GM18519 (cell line): ENCODE measurements around the gene CMYA5.

Source experiments
- ATAC-seq: cut with Tn5 transposase; IDR thresholded peaks from one replicate; pipeline ENCODE4 v1.9.1; 2021; ENCODE audit warnings: mild to moderate bottlenecking, moderate library complexity; ENCODE audit not compliant: unreplicated experiment, low FRiP score

Gene CMYA5

DNA sequence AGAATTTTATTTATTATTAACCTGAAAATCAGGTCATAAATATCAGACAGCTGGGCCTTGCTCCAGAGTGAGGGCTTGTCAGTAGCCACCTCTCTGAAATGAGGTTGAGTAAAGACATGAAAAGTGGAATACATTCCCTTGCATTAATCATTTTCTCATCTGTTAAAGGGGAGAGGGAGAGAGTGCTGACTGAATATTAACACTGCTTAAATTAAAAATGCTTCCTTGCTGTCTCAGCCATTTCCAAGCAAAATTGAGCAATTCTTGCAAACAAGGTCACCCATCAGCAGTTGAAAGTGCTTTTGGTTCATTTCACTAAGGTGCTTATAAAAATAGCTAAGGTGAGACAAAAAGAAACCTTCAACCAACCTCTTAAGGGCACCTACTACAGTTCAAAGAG is 102.8 kb downstream of the CMYA5 start:
- ATAC-seq: no peak

DNA sequence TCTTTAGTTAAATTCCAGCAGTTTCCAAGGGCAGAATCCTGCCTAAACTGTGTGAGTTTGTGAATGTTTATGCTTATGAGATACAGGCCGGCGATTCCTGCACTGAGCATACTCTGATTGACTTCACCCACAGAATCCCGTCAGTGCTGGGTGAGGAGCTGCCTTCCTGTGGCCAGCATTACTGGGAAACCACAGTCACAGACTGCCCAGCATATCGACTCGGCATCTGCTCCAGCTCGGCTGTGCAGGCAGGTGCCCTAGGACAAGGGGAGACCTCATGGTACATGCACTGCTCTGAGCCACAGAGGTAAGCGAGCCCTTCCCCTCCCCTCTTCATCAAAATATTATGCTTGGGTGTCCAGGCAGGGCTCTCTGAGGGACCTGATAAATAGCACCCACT is 103.7 kb downstream of the CMYA5 start:
- ATAC-seq: no peak

DNA sequence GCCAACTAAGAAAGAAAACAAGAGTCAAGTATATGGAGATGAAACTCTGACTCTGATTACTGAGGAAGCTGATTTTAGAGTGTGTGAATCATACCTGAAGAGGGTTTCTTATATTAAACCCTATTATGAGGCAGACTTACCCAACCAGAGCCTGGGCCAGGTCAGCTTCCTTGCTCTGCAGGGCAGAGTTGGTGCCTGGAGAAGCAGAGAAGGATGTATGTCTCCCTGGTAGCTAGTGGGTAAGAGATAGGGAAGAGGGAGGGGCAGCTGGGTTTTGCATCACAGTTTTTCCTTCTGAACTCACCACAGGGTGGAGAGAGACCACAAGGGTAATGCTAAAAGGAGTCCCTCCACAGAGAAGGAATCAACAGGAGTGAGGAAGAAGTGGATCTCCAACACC is 104.1 kb downstream of the CMYA5 start:
- ATAC-seq: no peak

DNA sequence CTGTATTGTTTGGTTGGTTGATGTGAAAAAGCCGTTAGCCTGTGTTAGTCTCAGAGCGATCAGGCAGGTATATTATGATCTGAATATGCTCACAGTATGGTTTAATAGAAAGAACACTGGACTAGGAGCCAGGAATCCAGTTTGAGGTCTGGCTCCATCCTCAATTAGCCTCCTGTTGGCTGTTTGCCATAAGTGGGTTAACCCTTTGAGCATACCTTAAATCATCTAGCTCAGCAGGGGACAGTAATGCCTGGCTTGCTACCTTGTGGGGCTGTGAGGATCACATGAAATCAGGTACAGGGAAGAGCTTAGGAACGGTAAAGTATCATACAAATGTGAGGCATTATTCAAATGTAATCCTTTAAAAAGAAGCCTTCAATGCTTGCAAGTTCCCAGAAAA is 104.7 kb downstream of the CMYA5 start:
- ATAC-seq: no peak

DNA sequence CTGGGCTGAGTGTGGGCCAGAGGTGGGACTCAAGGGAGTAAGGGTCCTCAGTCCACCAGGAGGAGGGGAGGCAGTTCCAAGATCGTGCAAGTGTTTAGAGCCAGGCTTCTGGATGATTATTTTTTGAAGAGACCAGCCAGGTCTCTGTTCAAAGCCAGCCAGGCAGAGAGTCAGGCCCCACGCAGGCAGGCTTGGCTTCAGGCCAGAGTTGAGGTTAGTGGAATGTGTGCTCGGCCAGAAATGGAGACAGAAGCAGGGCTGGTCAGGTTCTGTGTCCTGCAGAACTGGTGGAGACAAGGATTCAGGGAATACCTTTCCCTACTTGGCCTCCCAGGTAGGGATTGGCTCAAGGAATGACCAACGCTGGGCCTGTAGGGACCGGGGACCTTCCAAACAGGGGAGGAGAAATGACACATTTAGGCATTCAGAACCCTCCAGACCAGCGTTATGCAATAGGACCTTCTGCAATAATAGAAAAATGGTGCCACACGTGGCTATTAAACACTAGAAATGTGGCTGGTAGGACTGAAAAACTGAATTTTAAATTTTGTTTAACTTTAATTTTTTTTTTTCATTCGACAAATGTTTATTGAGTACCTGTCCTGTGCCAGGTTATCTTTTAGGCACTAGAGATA is 106.2 kb downstream of the CMYA5 start:
- no peak for ATAC-seq

DNA sequence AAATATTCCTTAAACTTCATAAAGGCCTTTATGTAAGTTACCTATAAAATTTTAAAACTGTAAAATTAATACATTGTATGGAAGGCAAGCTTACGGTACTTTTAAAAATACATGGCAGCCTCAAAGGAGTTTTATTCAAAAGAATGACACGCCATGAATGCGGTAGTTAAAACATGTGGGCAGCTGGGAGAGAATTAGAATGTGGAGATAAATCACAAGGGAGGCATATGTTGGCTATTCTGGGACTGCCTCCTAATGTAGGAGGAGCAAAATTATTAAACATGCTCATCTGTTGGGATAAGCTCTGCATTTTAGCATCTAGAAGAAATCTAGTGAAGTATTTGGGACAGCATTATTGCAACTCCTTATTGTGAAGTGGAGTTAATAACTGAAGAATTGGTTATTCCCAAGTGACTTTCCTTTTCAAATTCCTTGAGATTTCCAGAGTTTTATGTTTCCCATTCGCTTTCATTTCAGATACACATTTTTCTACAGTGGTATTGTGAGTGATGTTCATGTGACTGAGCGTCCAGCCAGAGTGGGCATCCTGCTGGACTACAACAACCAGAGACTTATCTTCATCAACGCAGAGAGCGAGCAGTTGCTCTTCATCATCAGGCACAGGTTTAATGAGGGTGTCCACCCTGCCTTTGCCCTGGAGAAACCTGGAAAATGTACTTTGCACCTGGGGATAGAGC is 109.4 kb downstream of the CMYA5 start:
- ATAC-seq: no peak

DNA sequence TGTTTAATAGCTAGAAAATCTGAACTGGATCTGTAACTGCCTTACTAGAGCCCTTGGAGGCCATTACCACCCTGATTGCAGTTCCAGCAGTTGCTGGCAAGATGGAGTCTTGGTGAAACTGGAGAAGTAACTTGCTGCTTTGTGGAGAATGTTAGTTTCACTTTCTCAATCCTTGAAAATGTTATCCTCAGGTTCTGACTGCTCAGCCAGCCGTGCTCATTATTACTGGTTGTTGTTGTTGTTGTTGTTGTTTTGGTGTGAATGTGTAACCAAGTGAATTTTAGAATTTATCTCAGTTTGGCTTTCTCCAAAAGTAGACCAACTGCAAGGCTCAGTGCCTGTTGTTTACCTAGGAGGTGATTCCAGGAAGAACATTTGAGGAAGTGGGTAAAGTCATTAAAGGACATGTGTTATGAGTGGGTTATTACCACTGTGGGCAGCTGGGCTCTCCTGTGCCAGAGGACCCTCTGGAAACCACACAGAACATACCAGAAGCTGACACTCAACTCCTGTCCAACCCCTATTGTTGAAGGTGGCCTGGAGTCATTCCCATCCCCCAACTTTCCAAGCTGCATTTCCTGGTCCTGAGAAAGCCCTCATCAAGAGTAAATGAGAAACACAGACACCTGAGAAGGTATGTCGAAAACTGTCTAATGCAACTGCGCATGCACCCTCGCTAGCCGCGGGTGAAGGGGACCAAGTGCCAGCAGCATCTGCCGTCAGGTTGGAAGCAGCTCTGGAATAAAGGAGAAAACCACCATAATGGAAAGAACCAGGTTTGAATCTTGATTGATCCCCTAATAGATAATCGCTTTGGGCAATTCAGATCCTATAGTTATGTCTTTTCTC is 111.6 kb downstream of the CMYA5 start:
- ATAC-seq: no peak

DNA sequence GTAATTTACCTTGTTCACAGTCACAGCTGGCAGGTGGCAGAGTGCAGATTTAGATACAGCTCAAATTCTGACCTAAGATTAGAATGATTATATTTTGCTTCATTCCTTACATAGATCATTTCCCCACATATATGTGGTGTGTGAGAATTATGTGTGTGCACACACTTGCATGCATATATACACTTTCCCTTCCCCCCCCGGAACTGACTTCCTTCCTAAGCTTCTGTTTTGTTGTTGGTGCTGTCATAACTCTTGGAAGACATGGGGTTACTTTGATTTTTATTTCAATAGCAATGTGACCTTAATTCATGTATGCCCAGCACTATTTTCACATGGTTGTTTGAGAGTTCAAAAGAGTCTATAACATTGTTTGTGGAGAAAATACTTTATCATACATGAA is 112.8 kb downstream of the CMYA5 start:
- no peak for ATAC-seq

DNA sequence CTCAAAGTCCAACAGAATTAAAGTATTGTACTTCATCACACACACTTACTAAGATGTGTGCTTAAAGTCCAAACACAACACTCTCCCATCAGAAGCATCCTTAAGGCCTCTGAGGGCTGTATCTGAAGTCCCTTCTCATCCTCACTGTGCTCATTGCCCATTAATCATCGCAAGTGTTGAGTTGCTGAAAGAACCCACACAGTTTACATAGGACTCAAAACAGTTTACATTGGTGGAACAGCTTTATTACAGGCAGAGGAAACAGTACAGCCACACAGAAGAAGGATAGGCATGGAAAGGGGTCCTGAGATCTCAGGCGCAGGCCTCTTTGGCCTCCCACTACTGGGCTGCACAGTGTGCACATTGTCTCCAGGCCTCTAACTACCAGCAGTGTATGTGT is 113.4 kb downstream of the CMYA5 start:
- ATAC-seq: no peak

DNA sequence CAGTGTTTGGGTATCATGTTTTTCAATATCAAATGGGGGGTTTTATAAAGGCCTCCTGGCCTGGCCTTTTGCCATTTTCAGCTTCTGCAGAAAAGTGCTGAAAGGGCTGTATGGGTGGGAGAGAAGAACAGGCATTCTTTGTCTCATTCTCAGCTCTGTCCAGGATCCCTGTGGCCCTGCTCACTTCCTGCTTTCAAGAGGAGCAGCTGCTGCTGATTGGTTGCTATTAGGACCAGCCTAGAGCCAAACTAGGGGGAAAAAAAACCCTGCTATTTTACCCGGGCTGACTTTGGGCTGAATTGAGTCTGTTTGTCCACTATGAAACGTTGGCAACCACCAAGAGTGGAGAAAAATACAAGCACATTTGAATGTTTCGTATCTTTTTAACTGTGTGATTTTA is 117.1 kb downstream of the CMYA5 start:
- ATAC-seq: no peak

DNA sequence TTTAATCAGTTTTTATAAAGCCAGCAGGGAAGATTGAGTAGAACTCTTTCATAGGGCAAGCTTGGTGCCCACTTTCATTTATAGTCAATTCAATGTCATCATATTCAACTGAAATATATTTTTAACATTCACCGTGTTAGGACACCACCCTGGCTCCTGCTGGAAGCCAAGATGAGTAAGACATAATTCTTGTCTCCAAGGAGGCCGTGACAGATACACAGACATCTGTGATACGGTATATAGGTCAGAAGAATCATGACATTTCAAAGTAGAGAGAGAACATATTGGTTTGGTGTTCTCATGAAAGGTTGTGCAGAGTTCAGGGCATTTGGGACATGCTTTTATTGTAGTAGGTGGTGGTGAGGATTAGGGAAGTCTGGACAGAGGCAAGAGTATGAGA is 120.1 kb downstream of the CMYA5 start:
- ATAC-seq: no peak

DNA sequence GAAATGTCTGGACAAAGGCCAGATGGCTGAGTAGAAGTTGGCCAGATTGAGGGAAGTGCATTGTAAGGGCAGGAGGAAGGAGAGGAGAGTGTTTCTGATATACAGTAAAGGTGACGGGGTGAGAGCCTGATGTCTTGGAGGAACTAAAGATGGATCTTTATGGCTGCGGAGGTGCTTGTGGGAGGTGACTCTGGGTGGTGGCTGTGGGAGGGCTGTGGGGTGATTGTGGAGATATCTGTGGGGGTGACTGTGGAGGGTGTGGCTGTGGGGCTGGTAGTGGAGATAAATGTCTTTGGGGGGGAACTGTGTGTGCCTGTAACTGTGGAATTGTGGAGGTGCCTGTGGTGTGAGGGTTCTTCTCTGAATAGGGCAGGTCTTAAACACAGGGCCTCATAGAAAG is 121.4 kb downstream of the CMYA5 start:
- no peak for ATAC-seq

DNA sequence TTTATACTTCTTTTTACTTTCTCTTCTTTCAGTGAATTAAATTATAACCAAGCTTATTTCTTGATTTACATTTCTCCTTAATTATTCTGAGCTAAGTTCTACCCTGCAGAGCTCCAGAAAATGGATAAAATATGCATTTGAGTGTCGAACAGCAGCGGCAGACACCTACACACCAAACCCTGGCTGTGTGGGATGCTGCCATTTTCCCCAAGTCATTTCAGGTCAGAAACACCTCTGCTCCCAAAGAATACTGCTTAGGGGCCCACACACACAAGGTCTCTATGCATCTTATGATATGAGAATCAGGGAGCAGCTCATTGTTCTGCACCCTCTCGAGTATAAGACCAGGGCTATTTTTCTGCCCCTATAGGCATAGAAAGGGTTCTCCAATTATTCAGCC is 122.3 kb downstream of the CMYA5 start:
- no peak for ATAC-seq

DNA sequence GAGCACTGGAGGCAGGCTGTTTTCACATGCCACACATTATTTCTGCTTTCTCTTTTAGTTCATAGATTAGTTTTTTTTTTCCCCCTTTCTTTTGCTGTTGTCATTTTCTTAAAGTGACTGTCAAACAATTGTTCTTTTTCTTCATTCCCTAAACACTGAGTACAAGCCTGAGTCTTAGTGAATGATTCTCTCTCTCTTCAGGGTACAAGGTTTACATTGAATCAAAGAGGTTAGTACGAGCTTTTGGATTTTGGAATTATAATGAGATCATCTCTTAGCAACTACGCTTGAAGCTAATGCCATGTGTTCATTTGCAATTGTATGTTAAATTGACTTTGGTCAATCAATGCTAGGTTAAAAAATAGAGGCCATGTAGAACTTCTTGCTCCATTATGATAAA is 125.1 kb downstream of the CMYA5 start:
- ATAC-seq: no peak

DNA sequence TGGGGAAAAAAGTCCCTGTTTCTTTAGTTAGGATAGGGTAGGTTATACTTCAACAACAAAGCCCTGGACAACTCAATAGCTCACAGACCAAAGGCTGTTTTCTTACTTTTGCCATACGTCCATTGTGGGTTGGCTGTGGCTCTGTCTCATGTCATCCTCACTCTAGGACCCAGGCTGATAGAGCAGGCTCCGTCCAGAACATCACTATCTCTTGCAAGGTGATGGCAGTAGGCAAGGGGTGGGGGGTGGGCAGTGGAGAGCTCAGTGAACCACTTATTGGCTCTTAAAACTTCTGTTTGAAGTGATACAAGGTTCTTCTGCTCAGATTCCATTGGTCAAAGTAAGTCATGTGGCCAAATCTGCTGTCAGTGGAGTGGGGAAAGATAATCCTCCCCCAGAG is 126.4 kb downstream of the CMYA5 start:
- no peak for ATAC-seq

DNA sequence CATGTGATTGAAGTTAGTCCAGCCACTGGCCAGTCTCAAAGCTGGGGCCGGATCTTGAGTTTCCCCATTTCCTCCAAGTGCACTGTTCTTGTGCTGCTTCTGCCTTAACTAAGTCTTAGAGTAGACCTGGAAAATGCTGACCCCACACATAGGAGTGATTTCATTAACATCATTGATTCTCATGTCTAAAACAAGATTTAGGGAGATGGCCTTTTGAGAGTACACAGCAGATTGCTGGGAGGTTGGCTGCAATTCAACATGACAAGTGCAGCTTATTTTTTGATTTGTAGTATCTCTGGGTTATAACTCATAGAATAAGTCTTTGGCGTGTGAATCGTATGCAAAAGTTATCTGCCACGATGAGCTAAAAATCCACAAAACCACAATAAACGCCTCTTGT is 131.0 kb downstream of the CMYA5 start:
- ATAC-seq: no peak

DNA sequence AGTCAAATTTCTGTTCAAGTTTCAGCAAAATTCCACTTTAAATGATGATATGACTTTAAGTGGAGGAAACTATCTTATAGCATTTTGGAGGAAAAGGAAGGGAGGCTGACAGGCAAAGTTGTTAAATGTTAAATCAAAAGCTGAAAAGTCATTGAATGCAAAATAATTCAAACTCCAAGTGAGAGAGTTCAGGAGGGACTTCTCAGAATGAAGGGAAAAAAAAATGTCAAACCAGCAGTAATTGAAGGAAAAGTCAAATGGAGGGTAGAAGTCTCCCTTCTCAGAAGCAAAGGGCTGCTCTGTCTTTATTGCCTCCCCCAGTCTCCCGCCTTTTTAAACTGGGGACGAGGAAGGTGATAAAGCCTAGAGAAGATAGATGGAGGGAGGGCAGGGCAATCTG is 134.8 kb downstream of the CMYA5 start:
- ATAC-seq: no peak

DNA sequence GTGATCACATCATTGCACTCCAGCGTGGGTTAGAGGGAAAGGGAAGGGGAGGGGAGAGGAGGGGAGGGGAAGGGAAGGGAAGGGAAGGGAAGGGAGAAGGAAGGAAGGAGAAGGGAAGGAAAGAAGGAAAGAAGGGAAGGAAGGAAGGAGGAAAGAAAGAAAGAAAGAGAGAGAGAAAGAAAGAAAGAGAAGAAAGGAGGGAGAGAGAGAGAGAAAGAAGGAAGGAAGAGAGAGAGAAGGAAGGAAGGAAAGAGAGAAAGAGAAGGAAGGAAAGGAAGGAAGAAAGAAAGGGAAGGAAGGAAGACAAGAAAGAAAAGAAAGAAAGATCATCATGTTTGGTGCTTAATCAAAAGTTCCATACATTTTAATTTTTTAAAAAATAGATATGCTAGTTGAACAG is 136.2 kb downstream of the CMYA5 start:
- ATAC-seq: no peak

DNA sequence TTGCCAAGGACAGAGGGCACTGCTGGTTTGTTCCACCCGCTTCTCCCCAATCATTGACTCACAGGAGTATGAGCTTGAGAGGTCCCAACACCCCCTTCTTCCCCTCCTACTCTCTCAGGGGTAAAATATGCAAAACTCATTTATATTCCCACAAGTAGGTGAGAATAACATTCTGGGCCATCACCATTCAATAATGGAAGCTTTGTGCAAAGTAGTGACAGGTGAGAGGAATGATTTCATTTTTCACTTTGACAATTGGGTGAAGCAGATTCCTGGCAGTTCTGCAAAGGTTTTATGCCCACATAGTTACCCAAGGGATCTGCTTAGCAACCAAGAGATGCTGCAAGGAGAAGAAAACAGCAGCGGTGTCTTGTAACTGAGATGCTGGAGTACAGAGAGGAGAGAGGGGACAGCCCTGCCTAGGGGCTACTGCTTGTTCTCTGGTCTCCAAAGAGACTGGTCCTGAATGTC is 137.6 kb downstream of the CMYA5 start:
- no peak for ATAC-seq

DNA sequence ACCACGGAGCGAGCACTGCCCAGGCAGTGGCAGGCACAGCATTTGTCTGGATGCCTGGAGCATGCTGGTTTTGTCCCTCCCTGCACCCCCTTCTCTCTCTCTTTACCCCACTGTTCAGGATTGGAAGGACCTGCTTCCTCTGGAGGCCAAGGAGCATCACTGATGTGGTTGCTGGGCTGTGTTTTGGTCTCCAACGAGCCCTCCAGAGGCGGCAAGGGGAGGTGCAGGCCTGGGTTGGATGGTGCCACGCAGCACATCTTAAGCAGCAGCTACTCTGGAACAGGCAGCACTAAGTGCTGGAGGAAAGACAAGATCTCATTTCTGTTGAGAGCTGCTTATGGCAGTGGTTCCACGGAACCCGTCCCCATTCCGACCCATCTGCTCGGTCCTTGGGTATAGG is 139.6 kb downstream of the CMYA5 start:
- ATAC-seq: no peak
